Measurements from ENCODE around the gene LDLRAD3.

DNA sequence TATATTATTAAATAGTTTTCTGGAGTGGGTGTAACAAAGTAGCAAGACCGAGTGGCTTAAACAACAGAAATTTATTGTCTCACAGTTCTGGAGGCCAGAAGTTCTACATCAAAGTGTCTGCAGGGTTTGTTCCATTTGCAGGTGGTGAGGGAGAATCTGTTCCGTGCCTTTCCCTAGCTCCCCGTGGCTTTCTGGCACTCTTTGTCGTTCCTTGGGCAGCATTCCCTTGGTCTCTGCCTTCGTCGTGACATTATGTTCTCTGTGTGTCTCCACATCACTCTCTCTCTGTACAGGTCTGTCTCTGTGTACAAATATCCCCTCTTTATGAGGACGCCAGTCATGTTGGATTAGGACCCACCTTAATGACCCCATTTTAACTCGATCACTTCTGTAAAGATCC is 38.2 kb downstream of the LDLRAD3 start:
- TF ChIP-seq, protein P1, sequence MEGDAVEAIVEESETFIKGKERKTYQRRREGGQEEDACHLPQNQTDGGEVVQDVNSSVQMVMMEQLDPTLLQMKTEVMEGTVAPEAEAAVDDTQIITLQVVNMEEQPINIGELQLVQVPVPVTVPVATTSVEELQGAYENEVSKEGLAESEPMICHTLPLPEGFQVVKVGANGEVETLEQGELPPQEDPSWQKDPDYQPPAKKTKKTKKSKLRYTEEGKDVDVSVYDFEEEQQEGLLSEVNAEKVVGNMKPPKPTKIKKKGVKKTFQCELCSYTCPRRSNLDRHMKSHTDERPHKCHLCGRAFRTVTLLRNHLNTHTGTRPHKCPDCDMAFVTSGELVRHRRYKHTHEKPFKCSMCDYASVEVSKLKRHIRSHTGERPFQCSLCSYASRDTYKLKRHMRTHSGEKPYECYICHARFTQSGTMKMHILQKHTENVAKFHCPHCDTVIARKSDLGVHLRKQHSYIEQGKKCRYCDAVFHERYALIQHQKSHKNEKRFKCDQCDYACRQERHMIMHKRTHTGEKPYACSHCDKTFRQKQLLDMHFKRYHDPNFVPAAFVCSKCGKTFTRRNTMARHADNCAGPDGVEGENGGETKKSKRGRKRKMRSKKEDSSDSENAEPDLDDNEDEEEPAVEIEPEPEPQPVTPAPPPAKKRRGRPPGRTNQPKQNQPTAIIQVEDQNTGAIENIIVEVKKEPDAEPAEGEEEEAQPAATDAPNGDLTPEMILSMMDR (conservative IDR thresholded peaks at IDR 0.05; ENCODE audit: low read length), result no peak
- no peak for TF ChIP-seq EZH2phosphoT487 (IDR thresholded peaks at IDR 0.05; ENCODE audit: borderline replicate concordance, low read depth, low read length)
